Muscle of arm (tissue), 12 donors: Measurements from ENCODE around the gene TARDBP. TPM values are rescaled to one million over a fixed set of nuclear protein-coding genes. Genes with fewer than 3 reads are reported as not detected.
"Not testable (repeated sequence)": the region's sequence is repeated elsewhere in the genome, so short reads cannot be mapped to it uniquely, and the experiment has no call there.

ENCODE experiments used
- DNase-seq: peaks from one replicate; pipeline ENCODE4 v3.0.0-alpha.2; 2013
- polyA plus RNA-seq, 12 donors: library from polyadenylated mRNA; unstranded; fragments of 120-200 nt; gene quantifications; one replicate each; pipeline ENCODE4 v1.2.1, GENCODE V29; 2013; ENCODE audit not compliant: insufficient read length in 12 of 12

TARDBP gene
- polyA plus RNA-seq, 12 donors = 117 to 223 (median 184) TPM; not detected in 1

DNA sequence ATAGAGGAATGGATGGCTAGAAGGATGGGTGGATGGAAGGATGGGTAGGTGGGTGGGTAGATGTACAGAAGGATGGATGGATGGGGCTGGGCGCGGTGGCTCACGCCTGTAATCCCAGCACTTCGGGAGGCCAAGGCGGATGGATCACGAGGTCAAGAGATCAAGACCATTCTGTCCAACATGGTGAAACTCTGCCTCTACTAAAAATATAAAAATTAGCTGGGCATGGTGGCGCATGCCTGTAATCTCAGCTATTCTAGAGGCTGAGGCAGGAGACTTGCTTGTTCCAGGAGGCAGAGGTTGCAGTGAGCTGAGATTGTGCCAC is 27.6 kb downstream of the TARDBP start:
- not testable (repeated sequence) for DNase-seq

DNA sequence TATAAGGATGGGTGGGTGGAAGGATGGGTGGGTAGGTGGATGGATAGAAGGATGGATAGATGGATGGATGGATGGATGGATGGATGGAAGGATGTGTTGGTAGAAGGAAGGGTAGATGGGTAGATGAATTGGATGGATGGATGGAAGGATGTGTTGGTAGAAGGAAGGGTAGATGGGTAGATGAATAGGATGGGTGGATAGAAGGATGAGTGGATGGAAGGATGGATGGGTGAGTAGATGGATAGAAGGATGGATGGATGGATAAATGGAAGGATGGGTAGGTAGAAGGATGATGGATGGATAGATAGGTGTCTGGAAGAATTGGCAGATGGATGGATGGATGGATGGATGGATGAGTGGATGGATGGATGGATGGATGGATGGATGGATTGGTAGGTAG is 28.6 kb downstream of the TARDBP start:
- no peak for DNase-seq

DNA sequence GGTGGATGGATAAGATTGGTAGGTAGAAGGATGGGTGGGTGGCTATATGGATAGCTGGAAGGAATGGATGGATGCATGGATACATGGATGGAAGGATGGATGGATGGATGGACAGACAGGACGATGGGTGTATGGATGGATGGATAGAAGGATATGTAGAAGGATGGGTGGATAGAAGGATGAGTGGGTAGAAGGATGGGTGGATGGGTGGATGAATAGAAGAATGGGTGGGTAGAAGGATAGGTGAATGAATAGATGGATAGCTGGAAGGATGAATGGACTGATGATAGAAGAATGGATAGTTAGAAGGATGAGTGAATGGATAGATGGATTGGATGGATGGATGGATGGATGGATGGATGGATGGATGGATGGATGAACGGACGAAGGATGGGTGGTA is 29.6 kb downstream of the TARDBP start:
- DNase-seq = no peak

DNA sequence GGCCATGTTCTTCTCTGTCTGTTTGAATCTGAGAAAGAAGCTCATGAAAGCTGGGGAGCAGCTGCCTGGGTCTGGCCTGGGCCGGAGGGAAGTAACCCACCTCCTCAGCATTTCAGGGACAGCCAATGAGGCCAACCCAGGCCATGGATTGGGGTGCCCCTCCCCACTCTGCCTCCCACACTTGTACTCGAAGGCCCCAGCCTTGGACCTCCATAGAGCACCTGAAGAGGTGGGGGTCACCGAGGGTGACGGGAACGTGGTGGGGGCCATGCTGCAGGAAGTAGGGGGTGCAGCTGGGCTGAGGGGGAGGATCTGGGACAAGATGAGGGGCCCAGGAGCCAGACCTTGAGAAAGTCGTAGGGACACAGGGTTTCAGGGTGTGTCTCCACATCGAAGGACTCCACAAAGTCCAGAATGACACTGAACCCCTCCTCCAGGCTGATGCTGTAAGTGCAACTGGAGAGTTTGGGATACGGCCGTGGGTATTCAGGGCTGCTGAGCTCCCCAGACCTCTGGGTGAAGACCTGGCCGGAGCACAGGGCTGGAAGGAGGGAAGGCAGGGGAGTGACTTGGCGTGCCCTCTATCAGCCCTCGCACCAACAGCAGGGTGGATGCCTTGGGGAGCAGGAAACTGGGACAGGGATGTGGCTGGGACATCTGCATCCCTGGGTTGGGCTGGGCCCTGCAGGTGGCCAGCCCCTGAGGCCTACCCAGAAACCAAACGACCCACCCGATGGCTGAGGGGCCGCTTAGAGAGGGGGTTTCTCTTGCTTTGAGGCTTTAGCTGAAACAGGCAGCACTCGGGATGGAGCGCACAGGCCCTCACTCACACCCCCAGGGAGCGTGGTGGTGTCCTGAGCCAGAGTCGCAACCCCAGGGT is 30.8 kb downstream of the TARDBP start:
- no peak for DNase-seq

DNA sequence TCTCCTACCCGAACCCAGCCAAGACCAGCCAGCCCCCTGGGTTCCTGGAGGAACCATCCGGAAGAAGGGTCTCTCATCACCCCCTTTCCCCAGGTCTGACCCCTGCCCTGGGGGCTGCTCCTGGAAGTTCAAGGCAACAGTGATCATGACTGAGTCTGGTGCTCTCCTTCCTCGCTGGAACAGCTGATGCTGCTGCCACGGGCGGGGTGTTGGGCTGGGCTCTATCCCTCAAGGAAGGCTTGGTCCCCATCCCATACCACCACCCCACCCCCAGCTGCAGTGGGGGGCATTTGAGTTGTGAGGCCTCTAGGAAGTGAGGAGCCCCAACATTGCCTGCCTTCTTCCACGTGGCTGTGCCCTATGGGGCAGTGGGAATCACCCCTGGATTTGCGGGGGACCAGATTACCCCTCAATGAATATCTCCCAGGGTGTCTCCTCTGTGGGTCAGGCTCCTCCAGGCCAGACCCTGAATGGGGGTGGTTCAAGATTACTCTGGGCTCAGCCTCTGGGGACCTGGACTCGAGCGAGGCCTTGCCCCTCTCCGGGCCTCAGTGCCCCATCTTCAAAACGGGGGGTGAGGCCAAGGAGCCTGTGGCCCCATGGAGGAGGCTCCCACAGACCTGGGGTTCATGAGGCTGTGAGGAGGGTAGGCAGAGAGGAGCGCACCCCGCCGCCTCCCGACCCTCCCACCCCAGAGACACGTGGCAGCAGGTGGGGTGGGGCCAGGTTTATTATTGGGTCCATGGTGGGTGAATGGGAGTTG is 31.8 kb downstream of the TARDBP start:
- no peak for DNase-seq

DNA sequence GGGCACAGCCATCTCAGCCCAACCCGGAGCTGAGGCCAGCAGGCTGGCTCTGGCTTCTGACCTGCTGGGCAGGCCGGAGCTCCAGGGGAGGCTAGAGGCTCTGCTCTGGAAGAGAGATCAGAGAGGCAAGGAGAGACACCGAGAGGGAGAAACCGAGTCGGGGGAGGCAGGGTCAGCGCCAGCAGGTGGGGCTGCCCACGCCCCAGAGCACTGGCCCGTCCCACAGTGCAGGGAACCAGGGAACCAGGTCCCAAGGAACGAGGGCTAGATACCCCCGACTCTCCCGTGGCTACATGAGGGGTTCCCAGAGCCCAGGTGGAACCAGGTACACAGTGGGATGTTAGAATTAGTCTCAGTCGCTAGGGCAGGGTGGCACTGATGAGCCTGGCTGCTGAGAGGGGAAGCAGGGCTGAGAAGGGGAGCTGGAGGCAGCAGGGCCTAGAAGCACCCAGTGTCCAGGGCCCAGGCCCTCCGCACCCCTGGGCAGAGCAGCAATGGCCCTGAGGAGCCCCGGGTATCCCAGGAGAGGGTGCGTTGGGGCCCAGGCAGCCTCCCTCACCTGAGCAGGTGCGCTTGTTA is 32.5 kb downstream of the TARDBP start:
- DNase-seq = no peak

DNA sequence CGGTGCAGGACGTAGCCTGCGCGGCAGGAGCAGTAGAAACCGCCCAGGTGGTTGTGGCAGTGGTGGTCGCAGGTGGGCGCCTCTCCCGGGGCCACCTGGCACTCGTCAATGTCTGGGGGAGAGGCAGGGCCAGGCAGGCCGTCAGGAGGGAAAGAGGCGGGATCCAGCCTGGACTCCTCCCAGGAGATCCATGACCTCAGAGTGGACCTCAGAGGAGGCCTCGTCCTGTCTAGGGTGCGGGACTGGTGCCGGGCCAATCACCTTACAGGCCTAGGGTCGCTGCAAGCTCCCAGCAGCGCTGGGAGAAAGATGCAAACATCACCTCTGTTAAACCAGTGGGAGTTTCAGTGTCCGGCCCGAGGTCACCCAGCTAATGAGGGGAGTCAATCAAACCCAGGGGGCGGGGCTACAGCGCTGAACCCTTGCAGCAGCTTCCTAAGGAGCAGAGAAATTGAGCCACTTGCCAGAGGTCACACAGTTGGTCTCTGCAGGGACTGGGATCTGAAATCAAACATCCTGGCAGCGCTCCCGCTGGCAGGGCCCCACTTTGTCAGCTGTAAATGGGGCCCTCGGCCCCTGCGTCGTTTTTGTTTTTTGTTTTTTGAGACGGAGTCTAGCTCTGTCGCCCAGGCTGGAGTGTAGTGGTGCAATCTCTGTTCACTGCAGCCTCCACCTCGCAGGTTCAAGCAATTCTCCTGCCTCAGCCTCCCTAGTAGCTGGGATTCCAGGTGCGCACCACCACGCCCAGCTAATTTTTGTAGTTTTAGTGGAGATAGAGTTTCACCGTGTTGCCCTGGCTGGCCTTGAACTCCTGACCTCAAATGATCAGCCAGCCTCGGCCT is 33.2 kb downstream of the TARDBP start:
- DNase-seq = no peak

DNA sequence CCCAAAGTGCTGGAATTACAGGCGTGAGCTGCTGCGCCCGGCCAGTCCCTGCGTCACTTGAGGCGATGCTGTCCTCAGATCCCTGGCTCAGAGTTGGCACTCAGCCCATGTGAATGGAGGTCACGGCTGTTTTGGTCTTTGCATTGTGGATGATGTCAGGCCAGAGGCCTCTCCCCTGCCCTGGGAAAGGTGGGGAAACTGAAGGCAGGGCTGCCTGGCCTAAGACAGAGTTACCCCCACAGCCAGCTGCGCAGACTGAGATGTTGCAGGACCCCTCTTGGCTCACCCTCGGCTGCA is 33.8 kb downstream of the TARDBP start:
- DNase-seq = no peak

DNA sequence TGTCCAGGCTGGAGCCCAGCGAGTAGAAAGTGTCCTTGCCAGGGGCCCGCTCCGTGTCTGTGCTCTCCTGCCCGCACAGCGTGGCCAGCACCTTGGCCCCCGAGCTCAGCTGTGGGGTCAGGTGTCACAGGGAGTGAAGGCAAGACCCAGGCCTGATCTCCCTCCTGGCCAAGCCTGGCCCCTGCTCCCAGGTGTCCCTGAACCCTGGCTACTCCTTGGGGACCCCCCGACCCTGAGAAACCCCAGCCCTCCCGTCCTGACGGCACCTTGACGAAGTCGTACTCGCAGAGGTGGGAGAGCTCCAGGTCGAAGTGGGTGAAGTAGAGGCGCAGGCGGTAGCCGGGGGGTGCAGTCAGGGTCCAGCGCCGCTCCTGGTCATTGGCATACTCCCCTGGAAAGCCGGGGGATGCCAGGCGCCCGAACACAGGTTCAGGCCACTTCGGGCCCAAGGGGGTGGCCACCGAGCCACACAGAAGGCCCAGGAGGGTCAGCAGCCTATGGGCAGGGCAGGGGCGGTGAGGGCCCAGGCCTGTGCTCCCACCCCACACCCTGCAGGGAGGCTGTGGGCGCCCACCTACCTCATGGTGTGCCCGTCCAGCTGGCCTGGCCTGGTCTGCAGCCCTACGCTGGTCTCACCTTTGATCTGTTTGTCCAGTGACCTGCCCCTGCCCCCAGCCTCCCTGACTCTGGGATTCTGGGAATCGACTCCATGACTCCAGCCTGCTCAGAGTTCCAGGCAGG is 34.3 kb downstream of the TARDBP start, which contains the start of gene MASP2:
TSS of gene MASP2 (minus strand) at position 615 of the 741 bp plus-strand sequence. CDS start at position 583, 32 bp downstream.
- no peak for DNase-seq

DNA sequence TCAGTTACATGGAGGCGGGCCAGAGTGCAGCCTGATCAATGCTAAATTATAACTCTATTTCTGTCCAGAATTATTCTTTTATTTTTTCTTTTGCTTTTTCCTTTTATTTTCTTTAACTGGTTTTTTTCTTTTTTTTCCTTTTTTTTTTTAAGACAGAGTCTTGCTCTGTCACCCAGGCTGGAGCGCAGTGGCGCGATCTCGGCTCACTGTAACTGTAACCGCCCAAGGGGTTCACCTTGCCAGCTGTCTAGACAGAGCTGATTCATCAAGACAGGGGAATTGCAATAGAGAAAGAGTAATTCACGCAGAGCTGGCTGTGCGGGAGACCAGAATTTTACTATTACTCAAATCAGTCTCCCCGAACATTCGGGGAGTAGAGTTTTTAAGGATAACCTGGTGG is 38.7 kb downstream of the TARDBP start:
- not testable (repeated sequence) for DNase-seq

DNA sequence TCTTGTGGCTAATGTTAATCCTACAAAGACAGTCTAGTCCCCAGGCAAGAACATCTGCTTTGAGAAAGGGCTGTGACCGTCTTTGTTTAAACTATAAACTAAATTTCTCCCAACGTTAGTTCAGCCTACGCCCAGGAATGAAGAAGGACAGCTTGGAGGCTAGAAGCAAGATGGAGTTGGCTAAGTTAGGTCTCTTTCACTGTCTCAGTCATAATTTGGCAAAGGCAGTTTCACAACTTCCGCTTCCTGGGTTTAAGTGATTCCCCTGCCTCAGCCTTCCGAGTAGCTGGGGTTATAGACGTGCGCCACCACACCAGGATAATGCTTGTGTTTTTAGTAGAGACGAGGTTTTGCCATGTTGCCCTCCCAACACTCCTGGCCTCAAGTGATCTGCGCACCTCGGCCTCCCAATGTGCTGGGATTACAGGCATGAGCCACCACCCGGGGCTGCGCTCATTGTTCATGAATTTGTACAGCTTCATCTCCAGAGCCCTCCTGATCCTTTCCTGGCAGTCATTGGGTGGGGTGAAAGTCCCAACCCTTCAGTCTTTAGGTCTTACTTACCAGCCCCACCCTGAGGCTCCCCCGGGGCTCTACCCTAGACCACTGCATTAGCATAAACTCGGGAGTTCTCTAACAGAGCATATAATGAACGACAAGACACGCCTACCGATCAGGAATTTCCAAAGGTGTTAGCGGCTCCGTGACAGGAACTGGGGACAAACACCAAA is 39.5 kb downstream of the TARDBP start:
- DNase-seq = no peak

DNA sequence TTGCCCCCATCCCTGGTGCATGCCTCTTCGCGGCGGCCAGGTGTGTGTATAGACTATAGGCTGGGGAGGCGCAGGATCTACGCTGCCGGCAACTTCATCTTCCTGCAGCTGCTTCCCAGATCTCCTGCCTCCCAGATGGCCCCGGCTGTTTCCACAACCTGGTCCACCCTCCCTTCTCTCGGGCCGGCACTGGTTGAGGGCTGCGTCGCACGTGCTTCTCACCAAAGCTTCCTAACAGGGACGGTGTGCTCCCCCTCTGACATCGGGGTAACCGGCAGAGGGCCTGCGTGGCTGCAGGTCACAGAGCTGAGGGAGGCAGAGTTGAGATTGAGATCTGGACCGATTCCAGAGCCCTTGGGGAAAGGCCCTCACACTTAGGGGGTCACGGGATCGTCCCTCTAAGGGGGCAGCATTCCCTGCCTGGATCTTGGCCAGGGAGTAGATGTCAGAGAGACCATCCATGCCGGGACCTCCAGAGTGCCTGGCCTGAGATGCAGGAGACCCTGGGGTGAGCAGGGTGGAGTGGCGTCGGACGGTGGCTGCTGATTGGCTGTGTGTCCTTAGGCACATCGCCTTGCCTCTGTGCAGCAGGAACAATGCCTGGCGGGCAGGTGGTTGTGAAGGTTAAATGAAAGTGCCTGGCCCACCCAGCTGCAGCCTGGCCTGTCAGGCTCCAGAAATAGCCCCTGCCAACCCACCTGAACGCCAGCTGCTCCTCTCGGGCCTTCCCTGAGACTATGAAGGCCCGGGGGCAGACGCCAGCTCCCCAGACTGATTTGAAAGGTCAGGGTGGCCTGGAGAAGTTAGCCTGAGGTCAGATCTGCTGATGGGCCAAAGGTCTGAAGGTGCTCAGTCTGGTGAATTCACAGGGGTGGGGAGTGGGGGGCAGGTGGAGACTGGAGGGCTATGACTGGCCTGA is 40.6 kb downstream of the TARDBP start:
- no peak for DNase-seq

DNA sequence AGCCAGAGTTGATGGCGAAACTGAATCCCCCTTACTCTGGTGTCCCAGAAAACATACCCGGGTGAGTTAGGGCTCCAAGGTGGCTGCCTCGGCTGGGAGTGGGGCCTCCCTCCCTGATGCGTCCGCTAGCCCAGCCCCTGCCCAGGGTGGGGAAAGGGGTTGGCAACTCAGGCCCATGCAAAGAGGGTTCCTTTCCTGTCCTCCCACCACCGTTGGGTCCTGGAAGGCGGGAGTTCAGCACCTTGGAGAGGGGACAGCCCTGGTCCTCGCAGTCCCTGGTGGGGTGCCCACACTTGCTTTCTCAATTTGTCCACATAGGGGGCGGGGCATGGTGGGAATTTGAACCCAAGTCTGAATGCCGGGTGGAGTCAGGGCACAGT is 41.3 kb downstream of the TARDBP start:
- no peak for DNase-seq

DNA sequence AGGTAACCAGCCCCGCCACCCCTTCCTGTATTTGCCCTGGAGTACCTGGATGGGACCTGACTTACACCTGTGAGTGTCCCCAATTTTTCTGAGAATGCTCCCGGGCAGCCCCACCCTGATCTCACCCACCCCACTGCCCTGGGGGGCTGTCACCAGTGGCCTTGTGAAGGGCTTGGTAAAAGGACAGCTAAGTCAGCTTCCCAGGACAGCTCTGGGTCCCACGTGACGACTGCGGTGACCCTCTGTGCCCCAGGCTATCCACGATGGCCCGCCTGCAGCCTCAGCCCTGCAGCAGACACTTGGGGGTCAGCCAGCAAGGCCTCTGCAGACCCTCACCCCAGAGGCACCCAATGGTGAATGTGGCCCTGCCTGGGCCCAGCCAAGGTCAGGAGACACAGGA is 41.7 kb downstream of the TARDBP start:
- no peak for DNase-seq

DNA sequence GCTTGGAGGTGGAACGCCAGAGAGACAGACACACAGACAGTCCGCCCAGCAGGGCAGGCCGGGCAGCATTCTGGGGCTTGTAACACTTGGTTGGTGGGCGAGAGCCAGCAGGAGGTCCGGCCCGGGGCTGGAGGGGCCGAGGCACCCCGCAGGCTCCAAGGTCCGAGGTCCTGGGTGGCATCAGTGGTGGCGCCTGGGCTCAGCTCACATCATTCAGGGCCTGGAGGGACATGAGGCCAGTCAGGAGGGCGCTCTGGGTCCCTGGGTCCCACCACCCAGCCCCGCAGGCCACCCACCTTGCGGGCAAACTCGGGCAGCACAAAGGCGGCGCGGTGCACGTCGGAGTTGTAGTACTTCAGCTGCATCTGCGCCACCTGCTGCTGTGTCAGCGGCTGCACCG is 42.2 kb downstream of the TARDBP start:
- no peak for DNase-seq

DNA sequence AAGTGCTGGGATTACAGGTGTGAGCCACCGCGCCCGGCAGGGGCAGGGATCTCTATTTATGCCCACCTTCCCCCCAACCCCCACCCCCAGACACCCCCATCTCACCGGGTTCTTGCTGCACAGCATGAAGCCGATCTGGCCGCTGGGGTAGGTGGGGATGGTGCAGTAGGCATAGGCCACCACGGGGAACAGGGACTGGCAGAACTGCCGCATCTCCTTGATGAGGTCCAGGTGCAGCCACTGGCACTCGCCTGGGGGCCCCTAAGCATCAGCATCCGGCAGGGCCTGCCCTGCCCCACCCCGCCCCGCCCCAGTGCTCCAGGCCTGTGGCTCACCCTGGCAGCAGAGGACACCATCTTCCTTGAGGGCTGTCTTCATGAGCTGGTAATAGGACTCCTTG is 43.2 kb downstream of the TARDBP start:
- DNase-seq = no peak

DNA sequence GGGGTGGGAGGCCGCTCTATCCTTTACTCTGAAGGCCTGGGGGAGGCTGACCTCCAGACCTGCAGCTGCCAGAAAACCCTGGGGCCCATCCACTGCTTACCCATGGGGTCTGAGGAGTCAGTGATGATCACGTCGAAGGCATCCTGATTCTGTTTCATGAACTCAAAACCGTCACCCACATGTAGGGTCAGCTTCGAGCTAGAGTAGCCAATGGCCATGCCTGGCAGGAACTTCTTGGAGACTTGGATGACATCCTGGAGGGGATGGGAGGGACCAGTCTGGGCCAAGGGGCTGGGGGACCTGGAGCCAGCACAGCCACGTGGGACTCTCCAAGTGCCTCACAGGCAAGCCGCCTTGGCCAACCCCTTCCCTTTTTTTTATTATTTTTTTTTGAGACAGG is 44.0 kb downstream of the TARDBP start:
- DNase-seq = no peak

DNA sequence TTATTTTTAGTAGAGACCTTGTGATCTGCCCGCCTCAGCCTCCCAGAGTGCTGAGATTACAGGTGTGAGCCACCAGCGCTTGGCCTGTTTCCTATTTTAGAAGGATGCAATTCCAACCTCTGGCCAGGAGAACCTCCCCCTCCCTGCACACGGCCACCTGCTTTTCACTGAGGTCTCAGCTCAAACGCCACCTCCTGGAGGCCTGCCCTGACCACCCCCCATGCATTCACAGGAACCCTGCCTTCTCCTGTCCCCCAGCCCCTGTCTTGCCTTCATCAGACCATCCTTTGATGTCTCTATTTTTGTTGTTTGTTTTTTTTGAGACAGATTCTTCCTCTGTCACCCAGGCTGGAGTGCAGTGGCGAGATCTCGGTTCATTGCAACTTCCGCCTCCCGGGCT is 45.0 kb downstream of the TARDBP start:
- no peak for DNase-seq

DNA sequence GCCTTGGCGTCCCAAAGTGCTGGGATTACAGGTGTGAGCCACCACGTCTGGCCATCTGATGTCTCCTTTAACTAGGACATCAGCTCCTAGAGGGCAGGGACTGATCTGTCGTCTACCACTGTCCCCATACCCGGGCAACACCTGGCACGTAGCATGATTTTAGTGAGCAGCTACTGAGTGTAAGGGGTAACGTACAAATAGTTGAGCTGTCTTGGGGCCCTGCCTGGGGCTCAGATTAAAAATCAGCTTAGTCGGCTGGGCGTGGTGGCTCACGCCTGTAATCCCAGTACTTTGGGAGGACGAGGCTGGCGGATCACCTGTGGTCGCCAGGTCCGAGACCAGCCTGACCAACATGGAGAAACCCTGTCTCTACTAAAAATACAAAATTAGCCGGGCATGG is 45.6 kb downstream of the TARDBP start:
- no peak for DNase-seq
